Prostate gland (tissue), 2 donors: Measurements from ENCODE around the gene CAPN5.

Source experiments
- POLR2A ChIP-seq: fragments of 450-650 bp; IDR thresholded peaks from one replicate; pipeline ENCODE4 v1.6.1; 2016; ENCODE audit warnings: antibody characterized with exemption, mild to moderate bottlenecking
- POLR2AphosphoS5 ChIP-seq: sonication (generic); formaldehyde crosslinking; IDR thresholded peaks from one replicate; pipeline ENCODE4 v1.6.1; 2017; ENCODE audit warnings: antibody characterized with exemption
- TF ChIP-seq, protein P1 (sequence below), 4 experiments: fragments of 200-600 bp in 2 of 4; fragments of 450-650 bp in 2 of 4; sonication (generic) in 2 of 4; IDR thresholded peaks; 1 replicate in 3 of 4; 2 replicates in 1 of 4; pipeline ENCODE4 v1.5.1; 2016 to 2019; ENCODE audit warnings: antibody characterized with exemption in 4 of 4, mild to moderate bottlenecking in 2 of 4, moderate library complexity in 2 of 4

DNA sequence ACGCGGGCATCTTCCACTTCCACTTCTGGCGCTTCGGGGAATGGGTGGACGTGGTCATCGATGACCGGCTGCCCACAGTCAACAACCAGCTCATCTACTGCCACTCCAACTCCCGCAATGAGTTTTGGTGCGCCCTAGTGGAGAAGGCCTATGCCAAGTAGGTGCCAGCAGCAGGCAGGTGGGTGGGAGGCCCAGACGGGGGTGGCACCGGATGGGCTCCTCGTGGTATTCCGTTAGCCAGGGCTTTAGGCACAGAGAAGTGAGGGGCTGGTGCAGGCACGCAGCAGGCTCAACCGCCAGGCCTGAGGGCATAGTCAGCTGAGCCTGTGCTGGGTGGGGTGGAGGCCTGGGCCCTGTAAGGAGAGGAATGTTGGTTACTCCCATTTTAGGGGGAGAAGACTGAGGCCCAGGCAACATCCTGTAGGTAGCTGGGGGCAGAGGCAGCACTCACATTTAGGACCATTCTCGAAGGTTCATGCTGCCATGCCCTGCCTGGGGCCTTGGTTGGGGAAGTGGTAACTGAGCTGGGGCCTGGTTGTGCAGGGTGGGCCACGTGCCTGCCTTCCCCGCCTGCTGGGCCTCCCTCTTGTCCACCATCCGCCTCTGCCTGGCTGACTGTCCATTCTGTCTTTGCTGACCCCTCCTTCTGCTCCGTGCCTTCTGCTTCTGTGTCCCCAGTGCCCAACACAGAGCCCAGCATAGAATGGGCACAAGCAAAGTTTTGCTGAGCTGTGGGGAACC, 46.0 kb downstream of the CAPN5 start:
- TF ChIP-seq, protein P1, sequence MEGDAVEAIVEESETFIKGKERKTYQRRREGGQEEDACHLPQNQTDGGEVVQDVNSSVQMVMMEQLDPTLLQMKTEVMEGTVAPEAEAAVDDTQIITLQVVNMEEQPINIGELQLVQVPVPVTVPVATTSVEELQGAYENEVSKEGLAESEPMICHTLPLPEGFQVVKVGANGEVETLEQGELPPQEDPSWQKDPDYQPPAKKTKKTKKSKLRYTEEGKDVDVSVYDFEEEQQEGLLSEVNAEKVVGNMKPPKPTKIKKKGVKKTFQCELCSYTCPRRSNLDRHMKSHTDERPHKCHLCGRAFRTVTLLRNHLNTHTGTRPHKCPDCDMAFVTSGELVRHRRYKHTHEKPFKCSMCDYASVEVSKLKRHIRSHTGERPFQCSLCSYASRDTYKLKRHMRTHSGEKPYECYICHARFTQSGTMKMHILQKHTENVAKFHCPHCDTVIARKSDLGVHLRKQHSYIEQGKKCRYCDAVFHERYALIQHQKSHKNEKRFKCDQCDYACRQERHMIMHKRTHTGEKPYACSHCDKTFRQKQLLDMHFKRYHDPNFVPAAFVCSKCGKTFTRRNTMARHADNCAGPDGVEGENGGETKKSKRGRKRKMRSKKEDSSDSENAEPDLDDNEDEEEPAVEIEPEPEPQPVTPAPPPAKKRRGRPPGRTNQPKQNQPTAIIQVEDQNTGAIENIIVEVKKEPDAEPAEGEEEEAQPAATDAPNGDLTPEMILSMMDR (IDR thresholded peaks at IDR 0.05) = no peak
- no peak for TF ChIP-seq POLR2A
- TF ChIP-seq POLR2AphosphoS5 = no peak
